ENCODE measurements around the gene NCR3LG1. TPM values are rescaled to one million over a fixed set of nuclear protein-coding genes. Genes with fewer than 3 reads are reported as not detected.

Gene NCR3LG1
- total RNA-seq, 1 experiment from 2014 or later = 2.0 TPM

DNA sequence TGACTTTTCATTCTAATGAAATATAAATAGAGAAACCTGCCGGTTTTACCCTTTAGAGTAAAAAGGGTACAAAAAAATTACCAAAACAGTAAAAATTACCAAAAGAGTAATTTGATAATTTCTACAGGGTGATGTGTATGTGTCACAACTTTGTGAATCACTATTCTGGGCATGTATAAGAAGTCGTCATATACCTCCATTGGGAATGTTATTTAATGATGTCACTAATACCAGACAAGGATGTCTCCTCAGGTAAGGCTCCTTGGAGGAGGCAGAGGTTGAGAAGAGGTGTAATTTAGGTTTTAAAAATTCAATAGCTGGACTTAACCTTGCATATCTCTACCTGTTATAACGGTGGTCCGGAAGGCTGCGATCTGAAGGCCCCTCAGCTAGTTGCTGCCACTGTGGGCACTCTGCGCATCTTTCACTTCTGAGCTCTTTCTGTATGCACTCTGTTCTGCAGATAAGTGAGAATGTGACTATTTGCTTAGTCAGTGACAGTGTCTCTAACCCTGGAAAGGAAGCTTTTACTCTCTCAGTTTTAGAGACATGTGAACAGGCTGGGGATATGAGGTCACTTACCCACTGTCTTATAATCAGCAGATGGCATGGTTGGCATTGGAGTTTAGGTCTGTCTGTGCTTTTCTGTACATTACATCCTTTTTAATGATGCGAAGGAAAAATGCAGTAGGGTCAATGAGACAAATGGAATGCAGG lies 987 bp upstream of the NCR3LG1 start (continued):
- no peak for TF ChIP-seq ESRRA (CRISPR knock-in tag; IDR thresholded peaks at IDR 0.05; ENCODE audit: borderline replicate concordance)
- TF ChIP-seq STAT6 (CRISPR knock-in tag; conservative IDR thresholded peaks at IDR 0.05; ENCODE audit: low read depth) = no peak
- no peak for TF ChIP-seq IRF2 (CRISPR knock-in tag; IDR thresholded peaks at IDR 0.05; ENCODE audit: borderline replicate concordance, low read depth)
- no peak for TF ChIP-seq ZNF263 (CRISPR knock-in tag; IDR thresholded peaks at IDR 0.05; ENCODE audit: low read depth)
- no peak for TF ChIP-seq CBFB (CRISPR knock-in tag; IDR thresholded peaks at IDR 0.05; ENCODE audit: low read depth)
- no peak for TF ChIP-seq FOXP1 (CRISPR knock-in tag; IDR thresholded peaks at IDR 0.05; ENCODE audit: borderline replicate concordance)
- TF ChIP-seq ZNF317 (CRISPR knock-in tag; IDR thresholded peaks at IDR 0.05; ENCODE audit: borderline replicate concordance, low read depth) = no peak

DNA sequence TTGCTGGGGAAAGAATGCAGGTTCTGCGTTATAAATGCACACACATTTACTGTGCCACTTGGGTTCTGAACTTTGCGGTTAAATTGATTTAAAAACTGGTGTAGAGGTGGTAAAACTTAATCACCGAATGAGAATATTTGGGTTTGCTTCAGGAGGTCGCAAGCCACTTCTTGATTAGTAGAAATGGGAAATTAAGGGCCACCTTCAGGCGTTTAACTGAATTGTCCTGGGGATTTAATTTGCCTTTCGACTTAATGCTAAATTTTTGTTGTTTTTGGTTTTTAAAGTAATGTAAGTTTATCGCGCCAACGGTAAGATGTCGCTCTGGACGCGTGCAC lies 459 bp upstream of the NCR3LG1 start:
- Mint-ChIP-seq H3K27ac (no peak overlapping the region), H3K36me3 (no peaks in the 10 kb centered on the region), H3K9me3 (peaks cover 7% of the 10 kb centered on the region), H3K4me3 (peak overlapping the region; percentile 82), H3K4me1 (peaks cover 27% of the 10 kb centered on the region), H3K27me3 (ENCODE audit: low read depth) (peaks cover 83% of the 10 kb centered on the region)
- POLR2A ChIA-PET = no interaction called here
- CTCF ChIA-PET = no interaction called here
- DNase-seq (ENCODE audit: low spot score) (no peak), ATAC-seq (no peak)
- TF ChIP-seq GRHL2 (CRISPR knock-in tag; IDR thresholded peaks at IDR 0.05; ENCODE audit: insufficient replicate concordance, severe bottlenecking) (no peak), JUN (CRISPR knock-in tag; IDR thresholded peaks at IDR 0.05) (no peak), SOX15 (CRISPR knock-in tag; IDR thresholded peaks at IDR 0.05) (no peak), FOXK1 (CRISPR knock-in tag; IDR thresholded peaks at IDR 0.05) (no peak), ZBTB43 (CRISPR knock-in tag; IDR thresholded peaks at IDR 0.05) (no peak), GTF2I (CRISPR knock-in tag; conservative IDR thresholded peaks at IDR 0.05) (no peak)
- TF ChIP-seq, protein P1, sequence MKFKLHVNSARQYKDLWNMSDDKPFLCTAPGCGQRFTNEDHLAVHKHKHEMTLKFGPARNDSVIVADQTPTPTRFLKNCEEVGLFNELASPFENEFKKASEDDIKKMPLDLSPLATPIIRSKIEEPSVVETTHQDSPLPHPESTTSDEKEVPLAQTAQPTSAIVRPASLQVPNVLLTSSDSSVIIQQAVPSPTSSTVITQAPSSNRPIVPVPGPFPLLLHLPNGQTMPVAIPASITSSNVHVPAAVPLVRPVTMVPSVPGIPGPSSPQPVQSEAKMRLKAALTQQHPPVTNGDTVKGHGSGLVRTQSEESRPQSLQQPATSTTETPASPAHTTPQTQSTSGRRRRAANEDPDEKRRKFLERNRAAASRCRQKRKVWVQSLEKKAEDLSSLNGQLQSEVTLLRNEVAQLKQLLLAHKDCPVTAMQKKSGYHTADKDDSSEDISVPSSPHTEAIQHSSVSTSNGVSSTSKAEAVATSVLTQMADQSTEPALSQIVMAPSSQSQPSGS (CRISPR knock-in tag; IDR thresholded peaks at IDR 0.05; ENCODE audit: borderline replicate concordance, low read depth) = no peak
- TF ChIP-seq, protein P2, sequence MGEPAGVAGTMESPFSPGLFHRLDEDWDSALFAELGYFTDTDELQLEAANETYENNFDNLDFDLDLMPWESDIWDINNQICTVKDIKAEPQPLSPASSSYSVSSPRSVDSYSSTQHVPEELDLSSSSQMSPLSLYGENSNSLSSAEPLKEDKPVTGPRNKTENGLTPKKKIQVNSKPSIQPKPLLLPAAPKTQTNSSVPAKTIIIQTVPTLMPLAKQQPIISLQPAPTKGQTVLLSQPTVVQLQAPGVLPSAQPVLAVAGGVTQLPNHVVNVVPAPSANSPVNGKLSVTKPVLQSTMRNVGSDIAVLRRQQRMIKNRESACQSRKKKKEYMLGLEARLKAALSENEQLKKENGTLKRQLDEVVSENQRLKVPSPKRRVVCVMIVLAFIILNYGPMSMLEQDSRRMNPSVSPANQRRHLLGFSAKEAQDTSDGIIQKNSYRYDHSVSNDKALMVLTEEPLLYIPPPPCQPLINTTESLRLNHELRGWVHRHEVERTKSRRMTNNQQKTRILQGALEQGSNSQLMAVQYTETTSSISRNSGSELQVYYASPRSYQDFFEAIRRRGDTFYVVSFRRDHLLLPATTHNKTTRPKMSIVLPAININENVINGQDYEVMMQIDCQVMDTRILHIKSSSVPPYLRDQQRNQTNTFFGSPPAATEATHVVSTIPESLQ (CRISPR knock-in tag; IDR thresholded peaks at IDR 0.05) = no peak
- TF ChIP-seq, protein P3, sequence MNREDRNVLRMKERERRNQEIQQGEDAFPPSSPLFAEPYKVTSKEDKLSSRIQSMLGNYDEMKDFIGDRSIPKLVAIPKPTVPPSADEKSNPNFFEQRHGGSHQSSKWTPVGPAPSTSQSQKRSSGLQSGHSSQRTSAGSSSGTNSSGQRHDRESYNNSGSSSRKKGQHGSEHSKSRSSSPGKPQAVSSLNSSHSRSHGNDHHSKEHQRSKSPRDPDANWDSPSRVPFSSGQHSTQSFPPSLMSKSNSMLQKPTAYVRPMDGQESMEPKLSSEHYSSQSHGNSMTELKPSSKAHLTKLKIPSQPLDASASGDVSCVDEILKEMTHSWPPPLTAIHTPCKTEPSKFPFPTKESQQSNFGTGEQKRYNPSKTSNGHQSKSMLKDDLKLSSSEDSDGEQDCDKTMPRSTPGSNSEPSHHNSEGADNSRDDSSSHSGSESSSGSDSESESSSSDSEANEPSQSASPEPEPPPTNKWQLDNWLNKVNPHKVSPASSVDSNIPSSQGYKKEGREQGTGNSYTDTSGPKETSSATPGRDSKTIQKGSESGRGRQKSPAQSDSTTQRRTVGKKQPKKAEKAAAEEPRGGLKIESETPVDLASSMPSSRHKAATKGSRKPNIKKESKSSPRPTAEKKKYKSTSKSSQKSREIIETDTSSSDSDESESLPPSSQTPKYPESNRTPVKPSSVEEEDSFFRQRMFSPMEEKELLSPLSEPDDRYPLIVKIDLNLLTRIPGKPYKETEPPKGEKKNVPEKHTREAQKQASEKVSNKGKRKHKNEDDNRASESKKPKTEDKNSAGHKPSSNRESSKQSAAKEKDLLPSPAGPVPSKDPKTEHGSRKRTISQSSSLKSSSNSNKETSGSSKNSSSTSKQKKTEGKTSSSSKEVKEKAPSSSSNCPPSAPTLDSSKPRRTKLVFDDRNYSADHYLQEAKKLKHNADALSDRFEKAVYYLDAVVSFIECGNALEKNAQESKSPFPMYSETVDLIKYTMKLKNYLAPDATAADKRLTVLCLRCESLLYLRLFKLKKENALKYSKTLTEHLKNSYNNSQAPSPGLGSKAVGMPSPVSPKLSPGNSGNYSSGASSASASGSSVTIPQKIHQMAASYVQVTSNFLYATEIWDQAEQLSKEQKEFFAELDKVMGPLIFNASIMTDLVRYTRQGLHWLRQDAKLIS (CRISPR knock-in tag; IDR thresholded peaks at IDR 0.05; ENCODE audit: borderline replicate concordance) = no peak
- TF ChIP-seq, protein P4, sequence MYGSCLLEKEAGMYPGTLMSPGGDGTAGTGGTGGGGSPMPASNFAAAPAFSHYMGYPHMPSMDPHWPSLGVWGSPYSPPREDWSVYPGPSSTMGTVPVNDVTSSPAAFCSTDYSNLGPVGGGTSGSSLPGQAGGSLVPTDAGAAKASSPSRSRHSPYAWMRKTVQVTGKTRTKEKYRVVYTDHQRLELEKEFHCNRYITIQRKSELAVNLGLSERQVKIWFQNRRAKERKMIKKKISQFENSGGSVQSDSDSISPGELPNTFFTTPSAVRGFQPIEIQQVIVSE (CRISPR knock-in tag; IDR thresholded peaks at IDR 0.05; ENCODE audit: borderline replicate concordance) = no peak
